Measurements from ENCODE around the gene RNF25. TPM values are rescaled to one million over a fixed set of nuclear protein-coding genes. Genes with fewer than 3 reads are reported as not detected.

RNF25 gene
- total RNA-seq, 1 experiment from 2014 or later = 32.1 TPM

- H3K9me3 Mint-ChIP-seq (ENCODE audit: unreplicated experiment) = no peaks in the 10 kb centered on the region
- H3K4me3 Mint-ChIP-seq (ENCODE audit: unreplicated experiment) = no peak overlapping the region
- no TSS peak for BruUV-seq (replicated peaks)
- H3K4me1 Mint-ChIP-seq (ENCODE audit: low read depth, unreplicated experiment) = no peaks in the 10 kb centered on the region
- H3K27ac Mint-ChIP-seq (ENCODE audit: unreplicated experiment) = no peak overlapping the region
- no peak for DNase-seq
- no peaks in the 10 kb centered on the region for H3K36me3 Mint-ChIP-seq (ENCODE audit: insufficient read depth, unreplicated experiment)
- TF ChIP-seq CTCF (IDR thresholded peaks at IDR 0.05; ENCODE audit: insufficient read depth in 1 of 2, low read depth in 1 of 2, low read length in 1 of 2, severe bottlenecking in 1 of 2, unreplicated experiment in 1 of 2) = no peak
- Histone ChIP-seq H3K4me1 (no peaks in the 10 kb centered on the region), H3K4me3 (ENCODE audit: low read depth, low read length) (no peak overlapping the region), H3K36me3 (ENCODE audit: control insufficient read depth, insufficient read depth, low read length) (no peaks in the 10 kb centered on the region), H3K27me3 (replicated peaks; ENCODE audit: control insufficient read depth, insufficient read depth, low read length) (no peaks in the 10 kb centered on the region), H3K9me3 (no peaks in the 10 kb centered on the region)
- intact Hi-C loops (cut with micrococcal nuclease; ENCODE audit: unreplicated experiment) = no loop called here
- no peaks in the 10 kb centered on the region for H3K27me3 Mint-ChIP-seq (ENCODE audit: insufficient read depth, unreplicated experiment)
- ChIA-PET CTCF (interaction anchor here (0.7 kb wide), 1 partner anchor 303 kb away, joined by 3 read pairs; no protein-coding TSS in a partner anchor), POLR2A (no interaction called here)
Measured at GRCh38 chr2:218626369-218626768, 45.4 kb downstream of the RNF25 start.

GRCh38 chr2:218623366-218623705 lies 48.5 kb downstream of the RNF25 start:
- Histone ChIP-seq H3K27me3 (replicated peaks; ENCODE audit: control insufficient read depth, insufficient read depth, low read length) (no peaks in the 10 kb centered on the region), H3K9me3 (no peaks in the 10 kb centered on the region), H3K4me3 (ENCODE audit: low read depth, low read length) (no peak overlapping the region), H3K4me1 (no peaks in the 10 kb centered on the region), H3K36me3 (ENCODE audit: control insufficient read depth, insufficient read depth, low read length) (no peaks in the 10 kb centered on the region)
- Mint-ChIP-seq H3K4me3 (ENCODE audit: unreplicated experiment) (no peak overlapping the region), H3K4me1 (ENCODE audit: low read depth, unreplicated experiment) (no peaks in the 10 kb centered on the region), H3K36me3 (ENCODE audit: insufficient read depth, unreplicated experiment) (no peaks in the 10 kb centered on the region), H3K27me3 (ENCODE audit: insufficient read depth, unreplicated experiment) (no peaks in the 10 kb centered on the region), H3K9me3 (ENCODE audit: unreplicated experiment) (no peaks in the 10 kb centered on the region), H3K27ac (ENCODE audit: unreplicated experiment) (no peak overlapping the region)
- intact Hi-C loops (cut with micrococcal nuclease; ENCODE audit: unreplicated experiment) = no loop called here
- no peak for TF ChIP-seq CTCF (IDR thresholded peaks at IDR 0.05; ENCODE audit: insufficient read depth in 1 of 2, low read depth in 1 of 2, low read length in 1 of 2, severe bottlenecking in 1 of 2, unreplicated experiment in 1 of 2)
- POLR2A ChIA-PET = no interaction called here
- CTCF ChIA-PET = no interaction called here
- no peak for DNase-seq
- BruUV-seq (replicated peaks) = no TSS peak

- H3K4me1 Mint-ChIP-seq (ENCODE audit: low read depth, unreplicated experiment) = no peaks in the 10 kb centered on the region
- no TSS peak for BruUV-seq (replicated peaks)
- Histone ChIP-seq H3K27me3 (replicated peaks; ENCODE audit: control insufficient read depth, insufficient read depth, low read length) (no peaks in the 10 kb centered on the region), H3K36me3 (ENCODE audit: control insufficient read depth, insufficient read depth, low read length) (no peaks in the 10 kb centered on the region), H3K4me3 (ENCODE audit: low read depth, low read length) (no peak overlapping the region), H3K9me3 (no peaks in the 10 kb centered on the region), H3K4me1 (no peaks in the 10 kb centered on the region)
- no peaks in the 10 kb centered on the region for H3K27me3 Mint-ChIP-seq (ENCODE audit: insufficient read depth, unreplicated experiment)
- H3K4me3 Mint-ChIP-seq (ENCODE audit: unreplicated experiment) = no peak overlapping the region
- H3K36me3 Mint-ChIP-seq (ENCODE audit: insufficient read depth, unreplicated experiment) = no peaks in the 10 kb centered on the region
- H3K27ac Mint-ChIP-seq (ENCODE audit: unreplicated experiment) = no peak overlapping the region
- ChIA-PET POLR2A (no interaction called here), CTCF (no interaction called here)
- no peaks in the 10 kb centered on the region for H3K9me3 Mint-ChIP-seq (ENCODE audit: unreplicated experiment)
- intact Hi-C loops (cut with micrococcal nuclease; ENCODE audit: unreplicated experiment) = no loop called here
- DNase-seq = no peak
- TF ChIP-seq CTCF (IDR thresholded peaks at IDR 0.05; ENCODE audit: insufficient read depth in 1 of 2, low read depth in 1 of 2, low read length in 1 of 2, severe bottlenecking in 1 of 2, unreplicated experiment in 1 of 2) = no peak
Measured at GRCh38 chr2:218622606-218623365, 49.0 kb downstream of the RNF25 start.

Data from Caco-2 (cell line).